KMS-11 (cell line): ENCODE results near the gene HSPA4.

ENCODE experiments used
- H2AFZ ChIP-seq: fragments of 200-600 bp; sonication (generic); 2 replicates; pipeline ENCODE4 v1.6.1; 2016; ENCODE audit warnings: antibody characterized with exemption, mixed run types, low read depth
- H3K27ac ChIP-seq: fragments of 200-600 bp; sonication (generic); 2 replicates; pipeline ENCODE4 v1.6.1; 2016; ENCODE audit warnings: mild to moderate bottlenecking, mixed run types
- H3K27me3 ChIP-seq: fragments of 200-600 bp; sonication (generic); 2 replicates; pipeline ENCODE4 v1.6.1; 2017; ENCODE audit warnings: mild to moderate bottlenecking, low read depth, mixed run types, moderate library complexity; ENCODE audit not compliant: insufficient read depth
- H3K36me3 ChIP-seq: fragments of 200-600 bp; sonication (generic); 2 replicates; pipeline ENCODE4 v1.6.1; 2017; ENCODE audit warnings: mild to moderate bottlenecking, mixed run types; ENCODE audit not compliant: insufficient read depth
- H3K4me1 ChIP-seq: fragments of 200-600 bp; sonication (generic); 2 replicates; pipeline ENCODE4 v1.6.1; 2016; ENCODE audit warnings: mild to moderate bottlenecking, low read depth, mixed run types; ENCODE audit not compliant: poor library complexity, severe bottlenecking
- H3K4me2 ChIP-seq: fragments of 200-600 bp; sonication (generic); 2 replicates; pipeline ENCODE4 v1.7.0; 2016; ENCODE audit warnings: mild to moderate bottlenecking, mixed run types
- H3K4me3 ChIP-seq: fragments of 200-600 bp; sonication (generic); IDR thresholded peaks from 2 replicates; pipeline ENCODE4 v1.6.1; 2017; ENCODE audit warnings: low read depth, low read length, mixed read lengths; ENCODE audit not compliant: insufficient read depth
- H3K79me2 ChIP-seq: fragments of 200-600 bp; sonication (generic); 2 replicates; pipeline ENCODE4 v1.6.1; 2016; ENCODE audit warnings: low read depth, mixed run types; ENCODE audit not compliant: insufficient read depth
- H3K9ac ChIP-seq: fragments of 200-600 bp; sonication (generic); 2 replicates; pipeline ENCODE4 v1.6.1; 2016; ENCODE audit warnings: mild to moderate bottlenecking, mixed run types
- H4K20me1 ChIP-seq: fragments of 200-600 bp; sonication (generic); 2 replicates; pipeline ENCODE4 v1.6.1; 2016; ENCODE audit warnings: mild to moderate bottlenecking, mixed run types; ENCODE audit not compliant: insufficient read depth
- TF ChIP-seq, protein P1 (sequence below): fragments of 200-600 bp; sonication (generic); conservative IDR thresholded peaks from 2 replicates; pipeline ENCODE4 v1.6.1; 2017; ENCODE audit warnings: low read depth, mild to moderate bottlenecking, antibody characterized with exemption, low read length, moderate library complexity, mixed read lengths

Gene HSPA4

GRCh38 chr5:133075572-133076536 is 24.0 kb downstream of the HSPA4 start:
- no peak overlapping the region for H3K27ac ChIP-seq
- TF ChIP-seq, protein P1, sequence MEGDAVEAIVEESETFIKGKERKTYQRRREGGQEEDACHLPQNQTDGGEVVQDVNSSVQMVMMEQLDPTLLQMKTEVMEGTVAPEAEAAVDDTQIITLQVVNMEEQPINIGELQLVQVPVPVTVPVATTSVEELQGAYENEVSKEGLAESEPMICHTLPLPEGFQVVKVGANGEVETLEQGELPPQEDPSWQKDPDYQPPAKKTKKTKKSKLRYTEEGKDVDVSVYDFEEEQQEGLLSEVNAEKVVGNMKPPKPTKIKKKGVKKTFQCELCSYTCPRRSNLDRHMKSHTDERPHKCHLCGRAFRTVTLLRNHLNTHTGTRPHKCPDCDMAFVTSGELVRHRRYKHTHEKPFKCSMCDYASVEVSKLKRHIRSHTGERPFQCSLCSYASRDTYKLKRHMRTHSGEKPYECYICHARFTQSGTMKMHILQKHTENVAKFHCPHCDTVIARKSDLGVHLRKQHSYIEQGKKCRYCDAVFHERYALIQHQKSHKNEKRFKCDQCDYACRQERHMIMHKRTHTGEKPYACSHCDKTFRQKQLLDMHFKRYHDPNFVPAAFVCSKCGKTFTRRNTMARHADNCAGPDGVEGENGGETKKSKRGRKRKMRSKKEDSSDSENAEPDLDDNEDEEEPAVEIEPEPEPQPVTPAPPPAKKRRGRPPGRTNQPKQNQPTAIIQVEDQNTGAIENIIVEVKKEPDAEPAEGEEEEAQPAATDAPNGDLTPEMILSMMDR = no peak
- no peaks in the 10 kb centered on the region for H3K27me3 ChIP-seq
- H2AFZ ChIP-seq = no peak overlapping the region
- no peak overlapping the region for H3K4me2 ChIP-seq
- peaks cover 18% of the 10 kb centered on the region; the same call in 1 of the 2 replicates for H3K36me3 ChIP-seq
- H3K4me1 ChIP-seq = peaks cover 62% of the 10 kb centered on the region
- H4K20me1 ChIP-seq = no peaks in the 10 kb centered on the region
- H3K4me3 ChIP-seq = no peak overlapping the region
- peaks cover 79% of the 10 kb centered on the region; the same call in 1 of the 2 replicates for H3K79me2 ChIP-seq
- H3K9ac ChIP-seq = no peak overlapping the region

GRCh38 chr5:133079048-133079447 is 27.2 kb downstream of the HSPA4 start:
- Histone ChIP-seq H3K4me3 (no peak overlapping the region), H3K27me3 (no peaks in the 10 kb centered on the region), H3K9ac (no peak overlapping the region), H3K79me2 (peaks cover 73% of the 10 kb centered on the region), H3K36me3 (peaks cover 10% of the 10 kb centered on the region; the same call in 1 of the 2 replicates), H3K4me2 (no peak overlapping the region), H3K27ac (no peak overlapping the region; the same call in 1 of the 2 replicates), H2AFZ (no peak overlapping the region), H4K20me1 (no peaks in the 10 kb centered on the region), H3K4me1 (peaks cover 56% of the 10 kb centered on the region)
- TF ChIP-seq, protein P1 = no peak

- Histone ChIP-seq H3K9ac (no peak overlapping the region; the same call in 1 of the 2 replicates), H3K4me1 (peaks cover 56% of the 10 kb centered on the region), H3K27me3 (no peaks in the 10 kb centered on the region), H3K4me3 (no peak overlapping the region), H3K27ac (peak overlapping the region; percentile 77), H3K36me3 (peaks cover 8% of the 10 kb centered on the region; the same call in 1 of the 2 replicates), H2AFZ (no peak overlapping the region), H3K4me2 (peak overlapping the region; percentile 71), H4K20me1 (no peaks in the 10 kb centered on the region), H3K79me2 (peaks cover 73% of the 10 kb centered on the region)
- TF ChIP-seq, protein P1 = no peak
These were observed 29.2 kb downstream of the HSPA4 start for GRCh38 chr5:133081036-133081435.

- Histone ChIP-seq H3K9ac (no peak overlapping the region; the same call in 1 of the 2 replicates), H2AFZ (no peak overlapping the region), H4K20me1 (no peaks in the 10 kb centered on the region), H3K4me2 (peak overlapping the region; percentile 71), H3K36me3 (peaks cover 5% of the 10 kb centered on the region; the same call in 1 of the 2 replicates), H3K27ac (peak overlapping the region; percentile 77), H3K4me1 (peaks cover 54% of the 10 kb centered on the region), H3K79me2 (peaks cover 67% of the 10 kb centered on the region), H3K4me3 (no peak overlapping the region), H3K27me3 (no peaks in the 10 kb centered on the region)
- TF ChIP-seq, protein P1 = no peak
These were observed 29.9 kb downstream of the HSPA4 start for GRCh38 chr5:133081703-133082102.
